Fibroblast of skin of abdomen (primary cell): ENCODE measurements around the gene CARMIL1.

Experiments
- DNase-seq: peaks from one replicate; pipeline ENCODE4 v3.0.0-alpha.2; 2013

Gene CARMIL1

DNA sequence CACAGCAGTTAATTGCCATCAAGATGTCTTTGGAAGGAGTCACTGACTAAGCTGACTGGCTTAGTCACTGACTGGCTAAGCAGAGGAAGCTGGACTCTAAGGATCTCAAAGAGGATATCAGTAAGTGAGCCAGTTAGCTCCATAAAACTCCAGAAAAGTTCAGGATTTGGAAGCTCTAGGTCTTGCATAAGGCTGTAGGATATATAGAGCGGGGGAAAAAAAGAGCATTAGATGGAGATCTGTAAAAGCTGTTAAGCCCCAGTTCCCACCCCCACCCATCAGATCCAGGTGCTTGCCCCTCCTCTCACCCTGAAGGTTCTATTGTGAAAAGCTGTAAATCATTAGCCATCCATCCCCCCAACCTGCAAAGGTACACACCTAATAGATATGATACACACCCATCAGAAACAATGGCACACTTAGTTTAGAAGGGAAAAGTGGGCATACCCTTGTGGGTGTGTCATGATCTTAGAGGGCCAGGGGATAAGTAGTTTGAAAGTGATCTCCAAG, 32.2 kb downstream of the CARMIL1 start:
- peak; percentile 61 for DNase-seq

DNA sequence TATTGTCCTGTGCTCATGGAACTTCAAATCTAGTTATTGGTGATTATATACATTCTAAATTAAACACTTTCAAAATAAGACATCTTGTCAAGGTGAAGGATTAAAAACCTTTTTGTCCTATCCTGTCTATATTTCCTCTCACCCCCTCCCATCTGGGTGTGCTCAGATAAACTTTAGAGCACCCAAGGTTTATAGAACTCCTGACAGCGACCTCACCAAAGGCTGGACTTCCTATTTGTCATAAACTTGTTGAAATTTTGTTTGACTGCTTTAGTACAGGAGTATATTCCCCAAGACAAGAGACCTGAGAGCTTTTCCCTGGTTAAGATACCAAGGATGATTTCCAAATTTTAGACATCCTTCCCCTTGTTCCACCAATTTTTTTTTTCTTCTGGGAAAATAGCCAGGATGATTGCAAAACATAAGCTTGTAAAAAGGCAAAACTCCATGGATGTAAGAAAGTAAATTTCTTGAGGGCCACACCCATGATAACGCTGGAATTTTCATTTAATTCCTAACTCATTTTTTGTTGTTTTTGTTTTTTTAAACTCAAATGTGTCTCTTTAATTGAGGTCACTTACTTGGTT, 33.0 kb downstream of the CARMIL1 start:
- DNase-seq = peak; percentile 75

DNA sequence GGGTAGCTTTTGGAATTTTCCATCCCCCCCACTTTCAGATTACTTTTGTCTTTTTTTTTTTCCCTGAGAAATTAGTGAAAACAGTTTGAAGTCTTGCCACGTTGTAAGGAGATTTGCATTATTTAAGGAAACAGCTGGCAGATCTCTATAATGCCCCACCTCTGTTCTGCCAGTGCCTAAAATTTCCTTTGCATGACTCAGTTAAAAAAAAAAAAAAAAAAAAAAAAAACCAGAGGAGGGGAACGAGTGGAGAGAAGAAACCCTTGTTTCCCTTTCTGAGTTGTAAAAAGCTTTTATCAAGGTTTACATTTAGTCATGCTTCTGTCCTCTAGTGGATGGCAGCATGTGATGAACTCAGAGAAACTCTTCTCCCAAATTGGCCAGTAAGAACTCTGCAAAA, 33.5 kb downstream of the CARMIL1 start:
- DNase-seq = peak; percentile 59

DNA sequence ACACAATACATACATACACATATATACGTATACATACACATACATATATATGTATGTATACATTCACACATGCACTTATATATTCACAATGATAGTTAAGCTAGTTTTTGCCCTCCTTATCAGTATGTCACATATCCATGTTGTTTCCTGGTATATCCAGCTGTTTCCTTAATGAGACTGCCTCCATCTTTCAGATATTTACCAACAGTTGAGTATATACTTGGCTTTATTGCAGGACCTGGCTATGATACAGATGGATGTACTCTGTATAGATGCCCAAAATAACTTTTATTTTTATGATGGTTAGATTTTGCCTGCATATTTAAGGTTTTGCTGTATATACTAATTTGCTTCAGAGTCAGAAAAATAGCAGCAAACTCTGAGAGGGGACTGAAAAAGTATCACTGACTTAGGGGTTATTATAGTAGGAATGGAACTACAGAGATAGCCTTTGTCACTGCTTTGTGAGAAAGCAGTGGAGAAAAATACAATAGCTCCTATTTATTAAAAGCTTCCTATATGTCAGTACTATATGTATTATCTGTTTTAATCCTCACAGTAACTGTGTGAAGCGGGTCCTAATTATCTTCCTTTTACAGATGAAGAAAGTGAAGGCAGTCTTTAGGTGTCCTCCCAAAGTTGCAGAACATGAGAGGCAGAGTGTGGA, 35.5 kb downstream of the CARMIL1 start:
- no peak for DNase-seq

DNA sequence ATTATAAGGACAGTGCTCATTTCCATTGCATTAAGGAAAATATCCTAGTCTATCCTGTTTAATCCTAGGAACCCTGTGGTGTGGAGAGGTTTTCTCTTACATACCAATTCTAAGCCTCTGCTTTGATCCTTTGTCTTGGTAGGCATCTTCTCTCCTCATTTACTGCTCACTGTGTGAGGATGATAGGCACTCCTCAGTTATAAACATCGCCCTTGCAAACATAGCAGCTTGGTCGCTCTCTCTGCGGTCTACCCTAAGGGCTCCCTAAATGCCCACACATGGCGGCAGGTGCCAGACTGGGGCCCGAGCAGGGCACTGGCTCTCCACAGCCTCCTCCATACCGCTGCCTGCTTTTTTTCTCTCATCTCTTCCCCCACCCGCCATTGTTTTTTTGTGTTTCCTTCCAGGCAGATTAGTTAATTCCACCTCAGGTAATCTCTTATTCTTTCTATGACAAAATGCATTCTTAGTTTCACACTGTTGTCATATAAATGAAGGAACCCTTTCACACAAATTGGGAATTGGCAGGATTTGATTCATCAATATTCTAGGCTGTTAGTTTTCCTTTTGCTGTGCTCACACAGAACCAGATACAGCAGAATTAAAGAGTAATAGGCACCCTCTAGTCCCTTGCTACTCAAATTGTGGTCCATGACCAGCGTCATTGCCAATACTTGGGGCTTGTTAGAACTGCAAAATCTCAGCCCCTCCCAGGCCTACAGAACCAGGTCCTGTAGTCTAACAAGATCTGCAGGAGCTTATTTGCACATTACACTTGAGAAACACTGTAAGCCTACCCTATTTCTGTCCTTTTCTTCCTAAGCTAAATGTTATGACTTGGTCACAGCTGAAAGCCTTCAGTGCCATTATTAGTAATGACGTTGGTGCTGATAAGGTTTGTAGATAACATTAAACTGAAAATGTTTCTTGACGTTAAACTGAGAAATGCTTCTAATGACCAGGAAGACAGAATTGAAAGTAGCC, 36.3 kb downstream of the CARMIL1 start:
- no peak for DNase-seq

DNA sequence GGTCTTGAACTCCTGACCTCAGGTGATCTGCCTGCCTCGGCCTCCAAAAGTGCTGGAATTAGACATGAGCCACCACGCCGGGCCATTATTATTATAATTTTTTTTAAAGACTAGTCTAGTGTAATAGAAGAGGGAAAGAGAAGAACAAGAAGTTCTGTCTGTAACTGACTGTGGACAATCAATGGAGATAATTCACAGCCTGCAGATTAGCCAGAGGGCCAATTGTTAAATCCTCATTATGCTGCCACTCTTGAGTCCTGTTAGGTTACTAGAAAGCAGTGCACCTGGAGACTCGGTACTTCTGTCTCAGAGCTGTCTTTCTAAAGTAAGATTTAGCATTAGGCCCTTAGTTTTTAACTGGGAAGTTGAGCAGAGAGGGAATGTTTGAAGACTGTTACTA, 37.5 kb downstream of the CARMIL1 start:
- no peak for DNase-seq

DNA sequence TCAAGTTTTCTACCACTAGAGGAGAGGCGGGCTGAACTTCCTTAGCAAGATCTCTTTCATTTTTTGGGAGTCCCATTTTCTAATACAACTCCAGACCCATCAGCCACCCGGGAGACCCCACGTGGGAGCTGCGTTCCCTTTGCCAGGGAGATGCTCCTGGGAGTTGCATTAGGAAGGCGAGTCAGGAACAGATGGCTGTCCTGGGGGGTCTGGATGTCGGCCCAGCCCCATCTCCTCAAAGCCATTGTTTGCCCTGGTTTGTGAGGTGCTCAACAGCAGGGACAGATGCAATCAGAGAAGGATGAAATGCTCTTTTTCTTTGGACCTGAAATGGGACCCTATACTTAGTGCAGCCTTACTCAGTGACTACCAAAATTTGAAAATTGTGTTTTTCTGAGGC, 39.4 kb downstream of the CARMIL1 start:
- DNase-seq = no peak

DNA sequence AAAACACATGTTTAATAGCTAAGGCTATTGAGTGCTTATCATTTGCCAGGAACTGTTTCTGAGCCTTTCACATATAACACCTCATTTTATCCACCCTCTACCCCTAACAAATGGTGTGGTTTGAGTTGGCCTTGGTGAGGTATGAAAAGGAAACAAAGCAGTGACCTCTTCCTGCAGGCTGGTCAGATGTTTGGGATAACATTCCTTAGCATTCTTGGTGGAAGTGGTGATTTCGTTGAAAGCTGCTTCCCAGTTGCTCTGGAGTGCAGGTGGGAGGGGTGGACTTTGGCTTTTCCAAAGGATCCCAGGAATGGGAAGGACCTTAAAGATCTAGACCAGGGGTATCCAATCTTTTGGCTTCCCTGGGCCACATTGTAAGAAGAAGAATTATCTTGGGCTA, 41.3 kb downstream of the CARMIL1 start:
- DNase-seq = peak; percentile 7

DNA sequence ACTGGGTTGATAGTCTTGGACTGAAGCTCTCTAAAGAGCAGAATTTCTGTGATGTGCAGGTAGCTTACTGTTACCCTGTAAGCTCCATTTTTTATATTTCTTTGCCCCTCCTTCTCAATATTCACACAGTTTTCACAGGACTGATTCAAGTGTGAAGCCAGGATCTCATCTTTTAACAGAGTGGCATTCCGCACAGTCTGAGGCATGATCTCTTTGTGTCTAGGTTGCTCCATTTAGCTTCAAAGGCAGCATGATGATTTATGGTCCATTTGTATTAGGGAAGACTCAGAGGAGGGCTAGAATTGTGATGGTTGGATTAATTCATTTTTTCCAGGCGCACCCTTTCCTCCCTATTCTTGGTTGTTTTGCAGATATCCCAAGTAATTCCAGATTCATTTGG, 43.5 kb downstream of the CARMIL1 start:
- no peak for DNase-seq

DNA sequence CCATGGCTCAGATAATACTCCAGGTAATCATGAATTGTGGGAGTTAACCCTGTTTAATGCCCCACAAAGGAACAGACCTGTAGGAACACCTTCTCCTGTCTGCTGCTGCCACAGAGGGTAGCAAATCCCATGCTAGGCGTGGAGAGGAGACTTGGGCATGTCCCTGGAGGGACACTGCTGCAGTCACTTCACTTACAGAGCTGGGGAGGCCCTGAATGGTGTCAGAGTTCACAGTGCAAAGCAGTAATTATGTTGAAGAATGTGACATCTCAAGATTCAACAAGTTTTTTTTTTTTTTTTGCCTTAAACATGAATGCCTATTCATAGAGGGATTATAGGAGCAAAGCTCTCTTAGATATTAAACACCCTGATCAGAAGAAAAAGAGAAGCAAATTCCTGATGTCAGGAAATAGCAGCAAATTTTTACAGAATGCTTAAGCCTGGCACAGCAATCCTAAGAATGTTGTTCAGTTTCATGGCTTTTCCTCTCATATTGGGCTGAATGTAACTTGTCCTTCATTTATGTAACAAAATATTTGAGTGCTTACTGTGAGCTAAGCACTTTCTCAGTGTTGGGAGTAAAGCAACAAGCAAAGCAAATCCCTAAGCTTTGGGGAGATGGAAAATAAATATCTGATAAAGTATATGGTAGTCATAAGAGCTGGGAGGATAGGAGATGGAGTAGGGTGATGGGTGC, 45.0 kb downstream of the CARMIL1 start:
- peak; percentile 14 for DNase-seq

DNA sequence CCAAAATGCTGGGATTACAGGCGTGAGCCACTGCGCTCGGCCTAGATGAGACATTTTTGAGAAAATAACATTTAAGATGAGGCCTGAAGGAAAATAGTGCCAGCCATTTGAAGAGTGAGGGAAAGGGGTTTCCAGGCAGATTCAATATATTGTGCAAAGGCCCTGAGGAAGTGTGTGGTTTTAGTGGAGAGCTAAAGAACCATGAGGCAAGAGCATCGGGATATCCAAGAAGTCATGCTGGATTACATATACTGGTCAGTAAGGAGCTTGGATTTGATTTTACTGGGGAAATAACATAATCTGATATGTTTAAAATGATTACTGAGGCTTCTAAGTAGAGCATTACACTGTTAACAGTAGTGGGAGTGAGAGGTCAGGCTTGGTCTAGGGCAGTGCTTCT, 47.0 kb downstream of the CARMIL1 start:
- no peak for DNase-seq

DNA sequence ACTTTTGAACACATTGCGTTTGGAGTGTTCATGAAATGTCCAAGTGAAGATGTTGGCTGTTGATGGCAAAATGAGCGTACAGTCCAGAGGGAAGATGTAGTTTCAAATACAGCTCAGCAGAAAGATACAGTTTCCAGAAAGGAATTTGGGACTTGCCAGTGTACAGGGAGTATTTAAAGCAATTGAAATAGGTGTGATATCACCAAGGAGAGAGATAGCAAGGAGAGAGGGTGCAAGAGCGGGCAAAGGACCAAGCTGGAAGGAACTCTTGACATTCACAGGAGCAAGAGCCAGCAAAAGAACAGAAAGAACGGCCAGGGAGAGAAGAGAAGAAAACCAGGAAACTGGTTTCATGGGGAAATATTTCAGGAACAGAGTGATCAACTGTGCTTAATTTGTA, 47.8 kb downstream of the CARMIL1 start:
- DNase-seq = no peak

DNA sequence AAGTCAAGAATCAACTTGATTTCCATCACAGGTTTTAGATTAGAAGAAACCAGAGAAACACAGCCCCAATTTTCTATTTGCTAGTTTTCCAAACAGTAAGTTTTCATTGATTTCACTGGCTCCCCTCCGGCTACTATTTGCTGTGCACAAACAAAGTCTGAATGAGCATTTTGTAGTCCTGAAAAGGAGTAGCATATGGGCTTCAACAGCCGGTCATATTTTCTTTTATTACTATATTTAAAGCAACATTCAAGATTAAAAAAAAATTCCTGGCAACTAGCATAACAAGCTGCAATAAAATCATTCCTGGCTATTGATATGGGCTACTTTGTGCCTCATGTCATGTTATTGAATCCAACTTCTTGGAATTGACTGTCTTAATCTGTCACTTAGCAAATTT, 48.3 kb downstream of the CARMIL1 start:
- no peak for DNase-seq

DNA sequence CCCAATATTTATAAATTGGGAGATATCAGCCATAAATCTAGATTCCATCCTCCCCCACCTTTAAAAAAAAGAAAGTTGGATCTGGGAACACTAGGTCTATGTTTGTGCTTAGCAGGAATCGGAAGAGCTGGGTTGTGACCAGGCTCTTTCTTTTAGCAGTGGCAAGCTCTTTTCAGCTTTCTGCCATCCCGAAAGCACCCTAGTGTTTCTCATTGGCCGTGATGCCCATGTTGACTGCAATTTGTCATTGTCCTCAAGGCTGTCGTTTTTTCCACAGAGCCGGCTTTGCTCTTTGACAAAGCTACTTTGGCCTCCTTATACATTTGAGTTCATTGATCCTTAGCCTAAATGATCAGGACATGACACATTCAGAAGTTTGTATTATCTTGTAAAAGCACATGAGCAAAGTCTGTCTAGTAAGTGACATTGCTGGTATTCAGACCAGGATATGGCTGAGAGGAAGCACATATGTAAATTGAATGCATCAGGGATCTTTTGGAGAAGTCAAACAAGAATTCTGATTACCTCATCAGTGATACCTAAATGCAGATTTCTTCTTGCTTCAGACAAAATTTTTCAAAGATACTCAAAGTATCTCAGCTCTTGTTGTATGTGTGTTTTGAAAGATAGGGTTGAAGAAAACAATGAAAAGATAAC, 50.1 kb downstream of the CARMIL1 start:
- DNase-seq = no peak

DNA sequence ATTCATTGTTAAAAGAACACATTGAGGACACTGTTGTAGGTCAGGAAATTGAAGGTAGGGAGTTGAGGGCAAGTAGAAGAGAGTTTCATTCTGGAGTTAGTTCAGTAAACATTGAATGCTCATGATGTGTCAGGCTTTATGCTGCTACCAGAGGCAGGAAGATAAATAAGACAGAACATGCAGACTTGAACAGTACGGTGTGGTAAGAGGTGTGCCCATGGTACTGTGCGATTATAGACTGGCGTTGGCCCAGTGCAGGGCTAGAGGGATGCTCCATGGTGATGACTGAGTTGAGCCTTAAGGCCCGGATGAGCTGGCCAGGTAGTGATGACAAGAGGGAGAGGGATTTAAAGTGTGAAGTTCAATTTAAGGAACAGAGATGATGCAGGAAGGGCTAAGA, 50.8 kb downstream of the CARMIL1 start:
- DNase-seq = no peak

DNA sequence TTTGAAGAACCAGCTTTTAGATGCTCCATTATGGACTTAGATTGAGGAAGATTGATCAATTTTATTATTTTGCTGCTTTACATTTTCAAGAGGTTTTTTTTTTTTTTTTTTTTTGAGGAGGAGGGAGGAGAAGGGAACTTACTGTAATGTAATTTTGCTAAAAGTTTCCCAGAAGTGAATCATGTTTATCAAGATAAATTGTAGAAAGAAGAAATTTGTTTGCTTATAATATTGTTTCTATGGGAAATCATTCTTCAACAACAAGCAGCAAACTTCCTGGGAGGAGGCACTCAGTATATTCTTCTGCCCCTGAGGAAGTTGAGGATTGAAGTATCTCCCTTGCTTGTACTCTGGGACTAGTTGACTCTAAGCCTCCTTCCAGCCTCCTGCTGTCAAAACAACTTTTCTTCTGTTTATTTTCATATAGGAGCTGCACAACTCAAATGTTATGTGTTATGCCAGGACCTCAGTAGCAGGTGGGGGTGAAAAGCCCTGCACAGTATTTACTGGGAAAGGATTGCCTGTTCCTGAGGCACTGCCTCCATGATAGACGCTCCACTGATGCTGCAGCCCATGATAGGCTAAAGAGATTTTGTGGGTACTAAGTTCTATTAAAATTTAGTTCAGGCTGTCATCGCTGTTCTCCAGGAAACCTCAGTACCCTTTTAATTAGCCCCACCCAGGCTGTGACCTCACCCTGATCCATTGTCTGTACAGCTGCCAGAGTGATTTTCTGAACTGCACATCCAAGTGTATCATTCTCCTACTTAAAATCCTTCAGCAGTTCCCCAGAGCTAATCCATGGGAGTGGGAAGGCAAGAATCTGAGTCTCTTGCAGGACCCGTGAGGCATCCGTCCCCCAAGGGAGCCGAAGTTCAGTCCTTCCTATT, 51.9 kb downstream of the CARMIL1 start:
- no peak for DNase-seq

DNA sequence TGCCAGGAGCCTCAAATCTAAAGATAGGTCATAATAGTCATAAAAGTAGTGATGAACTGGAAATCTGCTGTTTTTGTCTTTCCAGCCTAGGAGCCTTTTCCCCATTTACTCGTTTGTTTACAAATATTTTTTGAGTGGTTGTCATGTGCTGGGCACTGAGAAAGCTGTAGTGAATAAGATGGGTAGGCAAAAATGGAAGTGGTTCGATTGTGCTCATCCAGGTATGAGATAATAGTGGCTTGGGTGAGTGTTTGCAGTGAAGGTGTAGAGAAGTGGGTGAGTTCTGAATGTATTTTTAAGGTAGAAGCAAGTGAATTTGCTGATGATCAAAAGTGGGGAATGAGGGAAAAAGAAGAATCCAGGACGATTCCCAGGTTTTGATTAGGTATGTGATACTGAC, 53.0 kb downstream of the CARMIL1 start:
- no peak for DNase-seq

DNA sequence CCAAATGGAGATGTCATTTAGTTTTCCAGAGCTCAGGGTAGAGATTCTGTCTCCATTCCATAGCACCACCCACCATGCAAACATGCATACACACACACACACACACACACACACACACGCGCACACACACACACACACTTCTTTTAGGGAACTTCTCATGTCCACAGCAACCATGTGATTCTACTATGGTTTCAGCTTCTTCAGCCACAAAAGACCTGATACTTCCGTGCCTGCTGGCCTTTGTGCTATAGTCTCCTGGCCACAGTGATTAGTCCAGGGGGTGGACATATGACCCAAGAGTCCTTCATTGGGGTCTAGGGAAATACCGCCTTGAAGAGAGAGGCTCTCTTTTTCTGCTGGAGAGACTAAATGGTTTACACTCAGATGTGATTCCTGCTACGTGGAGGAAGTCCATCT, 53.5 kb downstream of the CARMIL1 start:
- no peak for DNase-seq

DNA sequence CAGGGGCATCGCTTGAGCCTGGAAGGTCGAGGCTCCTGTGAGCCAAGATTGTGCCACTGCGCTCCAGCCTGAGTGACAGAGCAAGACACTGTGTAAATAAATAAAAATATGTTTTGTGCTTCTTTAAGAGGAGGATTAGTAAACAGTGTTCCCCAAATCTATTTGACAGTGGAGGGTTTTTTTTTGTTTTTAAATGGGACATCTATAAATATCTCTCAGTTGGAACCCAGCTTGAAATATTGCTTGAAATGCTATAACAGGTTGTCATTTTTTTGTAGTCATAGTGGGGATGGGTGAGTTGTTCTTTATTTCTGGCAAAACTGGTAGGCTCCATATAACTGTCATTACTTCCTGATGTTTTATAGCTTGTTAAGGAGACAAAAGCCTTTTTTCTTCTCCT, 54.3 kb downstream of the CARMIL1 start:
- no peak for DNase-seq

DNA sequence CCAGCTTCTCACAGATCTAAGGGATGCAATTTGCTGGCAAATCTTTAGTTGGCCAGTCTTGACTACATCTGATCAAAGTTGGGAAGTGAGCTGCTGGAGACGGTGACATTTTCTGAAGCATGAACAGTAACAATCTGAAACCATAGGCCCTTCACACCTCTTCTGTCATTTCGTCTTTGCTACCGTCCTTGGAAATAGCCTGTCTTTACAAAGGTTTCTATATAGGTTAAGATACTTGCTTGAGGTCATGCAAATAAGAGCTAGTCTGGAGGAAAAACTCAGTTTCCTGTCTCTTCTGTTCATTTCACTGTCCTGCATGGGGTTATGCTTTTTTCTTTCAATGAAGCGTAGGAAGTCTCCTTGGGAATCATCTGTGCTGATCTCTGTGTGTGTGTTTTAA, 55.6 kb downstream of the CARMIL1 start:
- DNase-seq = no peak

DNA sequence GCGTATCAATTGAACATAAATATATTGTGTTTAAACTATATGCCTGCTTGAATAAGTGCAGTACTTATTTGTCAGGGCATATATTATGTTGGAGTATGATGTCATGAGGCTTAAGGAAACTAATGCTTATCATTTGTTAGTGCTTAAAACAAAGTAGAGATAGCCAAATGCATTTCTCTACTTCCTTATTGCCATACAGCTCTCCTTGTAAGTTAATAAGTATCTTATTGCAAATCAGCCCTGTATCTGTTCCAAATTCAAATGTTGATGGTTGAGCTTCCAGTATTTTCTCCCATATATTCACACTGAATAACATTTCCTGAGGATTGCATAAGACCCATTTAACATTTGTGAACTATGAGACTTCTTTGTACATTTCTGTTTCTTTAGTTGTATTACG, 57.8 kb downstream of the CARMIL1 start:
- peak; percentile 4 for DNase-seq
